Left renal pelvis (tissue), 4 donors: ENCODE data around the gene REEP1. TPM values are rescaled to one million over a fixed set of nuclear protein-coding genes. Genes with fewer than 3 reads are reported as not detected.
"Not testable (repeated sequence)": the region's sequence is repeated elsewhere in the genome, so short reads cannot be mapped to it uniquely, and the experiment has no call there.

Experiments used
- DNase-seq, 4 donors: peaks; one replicate each; pipeline ENCODE4 v3.0.0-alpha.2; 2013; ENCODE audit warnings: low read depth in 4 of 4, low spot score in 3 of 4
- polyA plus RNA-seq, 4 donors: library from polyadenylated mRNA; unstranded; fragments of 120-200 nt; gene quantifications; one replicate each; pipeline ENCODE4 v1.2.1, GENCODE V29; 2013; ENCODE audit not compliant: insufficient read length in 4 of 4

Gene REEP1
- polyA plus RNA-seq, 4 donors, result 3.3 to 11.0 (median 4.1) TPM

DNA sequence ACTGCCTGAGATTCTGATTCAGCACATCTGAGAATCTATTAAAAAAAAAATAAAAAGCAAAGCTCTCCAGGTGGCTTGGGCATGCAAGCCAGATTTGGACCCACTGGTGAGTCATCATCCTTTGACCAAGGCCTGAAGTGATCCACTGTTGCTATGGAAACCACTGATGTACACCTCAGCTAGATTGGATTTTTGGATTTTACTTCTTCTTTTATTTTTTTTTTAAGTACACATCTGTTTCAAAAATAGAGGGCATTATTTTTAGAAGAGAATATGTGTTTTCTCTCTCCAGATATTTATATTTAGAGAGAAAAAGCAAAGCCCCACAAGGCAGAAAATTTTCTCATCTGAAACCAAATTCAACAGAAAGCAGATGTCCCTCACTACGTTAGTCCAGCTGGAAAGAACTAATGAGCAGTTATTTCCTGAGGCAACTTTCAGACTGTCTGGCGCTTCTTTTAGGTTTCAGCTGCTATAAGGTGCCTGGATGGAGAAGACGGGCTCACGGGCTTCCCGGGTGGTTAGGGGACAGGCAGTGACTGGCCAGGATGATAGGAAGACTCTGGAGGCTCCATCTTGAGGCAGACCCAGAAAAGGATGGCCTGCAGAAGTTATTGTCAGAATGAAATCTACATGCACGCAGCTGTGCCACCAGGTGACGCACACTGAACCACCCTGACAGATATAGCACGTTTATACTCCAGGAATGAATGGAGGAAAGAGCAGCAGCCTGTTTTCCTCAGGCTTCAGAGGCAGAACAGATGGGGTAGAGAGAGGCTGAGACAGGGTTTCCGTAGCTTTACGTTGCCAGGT is 87.6 kb downstream of the REEP1 start:
- DNase-seq, result no peak

DNA sequence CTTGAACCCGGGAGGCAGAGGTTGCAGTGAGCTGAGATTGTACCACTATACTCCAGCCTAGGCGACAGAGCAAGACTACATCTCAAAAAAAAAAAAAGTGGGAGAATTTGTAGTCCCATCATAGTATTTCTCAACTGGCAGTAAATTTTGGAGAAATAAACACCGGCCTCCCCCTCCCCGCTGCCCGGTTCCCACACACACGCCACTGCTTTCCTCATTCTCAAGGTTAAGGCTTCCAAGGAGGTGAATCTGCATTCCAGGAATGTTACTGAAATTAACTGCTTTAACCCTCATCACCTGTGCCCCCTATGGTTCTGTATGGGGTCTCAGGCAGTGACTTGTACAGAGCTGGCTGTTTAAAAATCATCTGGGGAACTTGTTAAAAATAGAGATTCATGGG is 88.2 kb downstream of the REEP1 start:
- no peak for DNase-seq

- not testable (repeated sequence) for DNase-seq
Observed at GRCh38 chr2:86245222-86245621, 92.2 kb downstream of the REEP1 start.

GRCh38 chr2:86244781-86245180 is 92.6 kb downstream of the REEP1 start:
- not testable (repeated sequence) for DNase-seq

GRCh38 chr2:86243950-86244733 is 93.3 kb downstream of the REEP1 start:
- no peak for DNase-seq

- no peak for DNase-seq
Observed at GRCh38 chr2:86243272-86243671, 94.2 kb downstream of the REEP1 start.

- DNase-seq, result no peak
Observed at GRCh38 chr2:86241611-86242010, 95.8 kb downstream of the REEP1 start.

- DNase-seq, result no peak
Observed at GRCh38 chr2:86240251-86240650, 97.2 kb downstream of the REEP1 start.

DNA sequence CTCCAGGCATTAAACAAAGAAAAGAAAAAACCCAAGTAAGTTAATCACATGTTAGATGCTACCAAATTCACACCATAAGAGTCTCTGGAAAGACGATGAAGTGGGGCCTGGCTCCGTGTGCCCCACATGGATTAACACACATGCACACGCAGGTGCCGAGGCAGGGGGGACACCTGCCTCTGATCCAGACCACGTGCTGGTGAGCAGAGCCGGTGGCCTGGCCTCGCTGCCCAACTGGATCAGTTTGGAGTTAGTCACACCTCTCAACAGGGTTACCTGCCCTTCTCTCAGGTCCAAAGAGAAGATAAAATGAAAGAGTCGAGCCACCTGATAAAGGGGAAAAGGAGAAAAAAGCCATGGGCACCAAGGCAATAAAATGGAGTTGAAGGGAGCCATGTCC is 97.7 kb downstream of the REEP1 start:
- DNase-seq, result no peak

DNA sequence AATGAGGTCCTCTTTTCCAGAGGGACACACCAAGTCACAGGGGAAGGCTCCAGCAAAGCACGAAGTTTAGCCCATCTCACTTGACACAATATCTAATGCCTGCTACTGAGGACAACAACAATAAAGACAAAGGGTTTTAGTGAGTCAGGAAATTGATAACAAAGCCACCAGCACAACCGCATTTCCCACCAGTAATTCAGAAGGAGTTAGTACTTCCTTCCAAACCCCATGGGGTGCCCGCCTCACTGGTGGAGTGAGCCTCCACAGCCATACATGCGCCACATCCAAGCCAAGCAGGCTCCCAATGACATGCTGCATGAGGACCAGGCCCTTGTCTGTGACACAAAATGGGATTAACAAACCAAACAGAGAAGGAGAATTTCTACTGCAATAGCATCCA is 98.1 kb downstream of the REEP1 start:
- DNase-seq, result no peak

DNA sequence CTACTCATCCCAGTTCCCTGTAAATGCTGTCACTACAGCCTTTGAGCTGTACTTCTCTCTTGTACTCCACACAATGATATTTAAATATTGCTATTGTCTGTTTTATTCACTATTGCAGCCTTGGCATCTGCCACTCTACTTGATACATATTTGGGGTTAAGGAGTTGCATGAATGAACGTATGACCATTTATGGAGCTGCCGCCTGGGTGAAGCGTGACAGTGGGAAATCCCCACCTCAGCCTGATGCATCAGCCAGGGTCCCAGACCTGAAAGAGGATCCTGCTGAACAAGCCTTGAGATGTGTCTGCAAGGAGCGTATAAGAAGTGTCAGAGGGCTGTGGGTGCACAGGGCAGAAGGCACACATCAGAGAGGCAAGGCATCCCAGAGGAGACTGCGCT is 99.1 kb downstream of the REEP1 start:
- no peak for DNase-seq

DNA sequence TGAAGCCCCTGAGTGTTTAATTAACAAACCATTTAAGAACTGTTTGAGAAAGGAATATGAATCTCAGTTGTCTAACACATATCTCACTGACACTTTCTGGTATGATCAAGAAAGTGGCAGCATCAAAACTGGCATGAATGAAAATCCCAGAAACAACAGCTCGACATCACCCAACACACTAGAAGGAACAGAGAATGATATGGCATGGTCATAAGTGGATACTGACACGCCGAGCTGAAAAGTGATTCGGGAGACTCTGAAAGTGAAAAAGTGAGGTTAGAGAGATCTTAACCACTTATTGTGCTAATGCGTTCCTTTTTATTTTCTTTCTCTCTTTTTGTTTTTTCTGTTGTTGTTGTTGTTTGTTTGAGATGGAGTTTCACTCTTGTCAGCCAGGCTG is 100.3 kb downstream of the REEP1 start:
- DNase-seq, result no peak

DNA sequence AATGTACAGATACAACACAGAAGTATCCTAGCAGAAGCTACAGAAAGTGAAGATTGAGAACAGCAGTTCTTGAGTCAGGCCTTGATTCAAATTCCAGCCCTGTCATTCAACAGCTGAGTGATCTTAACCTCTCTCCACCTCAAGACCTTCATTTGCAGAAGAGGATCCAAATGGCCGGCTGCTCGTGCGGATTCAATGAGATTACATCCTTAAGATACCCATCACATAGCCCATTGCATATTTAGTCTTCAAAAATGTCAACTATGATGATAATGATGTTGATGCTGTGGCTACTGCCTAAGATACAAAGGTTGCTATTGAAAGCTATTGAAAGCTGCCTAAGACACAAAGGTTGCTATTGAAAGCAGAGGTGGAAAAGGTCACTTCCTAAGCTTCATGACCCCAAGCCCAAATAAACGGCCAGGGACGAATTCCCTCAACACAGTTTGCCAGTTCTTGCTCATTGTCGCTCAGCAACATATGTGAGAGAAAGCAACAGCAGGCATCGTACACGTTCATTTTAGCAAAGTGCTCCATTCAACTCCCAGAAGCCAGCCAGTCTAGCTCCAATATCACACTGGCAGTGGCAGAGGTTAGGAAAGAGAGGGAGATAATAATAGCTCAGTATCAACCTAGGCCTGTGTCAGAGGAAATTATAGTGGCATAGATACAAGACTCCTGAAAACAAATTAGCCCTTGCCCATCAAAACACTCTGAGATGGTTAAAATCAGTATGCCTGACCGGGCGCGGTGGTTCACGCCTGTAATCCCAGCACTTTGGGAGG is 102.0 kb downstream of the REEP1 start:
- no peak for DNase-seq

GRCh38 chr2:86234563-86235131 is 102.8 kb downstream of the REEP1 start:
- DNase-seq, result no peak

GRCh38 chr2:86233436-86233835 is 104.0 kb downstream of the REEP1 start:
- no peak for DNase-seq

DNA sequence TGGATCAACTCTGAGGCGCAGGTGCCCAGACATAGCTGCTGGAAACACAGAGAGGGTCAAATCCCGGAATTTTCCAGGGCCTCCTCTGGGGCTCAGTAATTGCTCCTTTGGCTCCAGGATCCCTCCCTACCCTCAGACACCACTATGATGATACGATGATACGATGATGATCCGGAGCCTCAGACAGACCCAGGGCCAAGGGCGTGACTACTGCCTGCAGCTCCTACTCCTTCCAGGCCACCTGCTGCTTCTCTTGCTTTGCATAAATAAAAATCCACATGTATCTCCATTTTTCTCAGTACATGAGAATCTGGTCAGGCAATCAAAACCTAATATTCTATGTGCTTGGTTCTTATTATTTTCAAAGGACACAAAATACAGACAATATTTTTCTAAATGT is 104.5 kb downstream of the REEP1 start:
- no peak for DNase-seq

DNA sequence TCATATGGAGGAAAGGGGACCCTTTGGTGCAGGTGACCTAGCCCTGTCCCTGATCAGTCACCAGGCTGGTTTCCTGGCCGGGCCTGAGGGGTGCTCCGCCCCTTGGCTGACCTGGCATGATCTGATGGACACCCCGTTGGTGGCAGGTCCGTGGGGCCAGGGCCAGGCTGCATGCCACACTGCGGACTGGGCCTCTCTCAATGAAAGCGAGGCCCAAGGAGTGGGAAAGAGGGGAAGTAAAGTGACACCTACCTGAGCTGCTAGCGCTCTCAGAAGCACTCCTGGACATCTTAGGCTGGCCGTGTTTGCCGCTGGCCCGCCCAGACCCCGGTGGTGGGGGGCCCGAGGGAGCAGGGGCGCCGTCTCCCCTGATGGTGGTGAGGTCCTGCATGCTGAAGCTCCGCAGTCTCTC is 105.0 kb downstream of the REEP1 start:
- no peak for DNase-seq

DNA sequence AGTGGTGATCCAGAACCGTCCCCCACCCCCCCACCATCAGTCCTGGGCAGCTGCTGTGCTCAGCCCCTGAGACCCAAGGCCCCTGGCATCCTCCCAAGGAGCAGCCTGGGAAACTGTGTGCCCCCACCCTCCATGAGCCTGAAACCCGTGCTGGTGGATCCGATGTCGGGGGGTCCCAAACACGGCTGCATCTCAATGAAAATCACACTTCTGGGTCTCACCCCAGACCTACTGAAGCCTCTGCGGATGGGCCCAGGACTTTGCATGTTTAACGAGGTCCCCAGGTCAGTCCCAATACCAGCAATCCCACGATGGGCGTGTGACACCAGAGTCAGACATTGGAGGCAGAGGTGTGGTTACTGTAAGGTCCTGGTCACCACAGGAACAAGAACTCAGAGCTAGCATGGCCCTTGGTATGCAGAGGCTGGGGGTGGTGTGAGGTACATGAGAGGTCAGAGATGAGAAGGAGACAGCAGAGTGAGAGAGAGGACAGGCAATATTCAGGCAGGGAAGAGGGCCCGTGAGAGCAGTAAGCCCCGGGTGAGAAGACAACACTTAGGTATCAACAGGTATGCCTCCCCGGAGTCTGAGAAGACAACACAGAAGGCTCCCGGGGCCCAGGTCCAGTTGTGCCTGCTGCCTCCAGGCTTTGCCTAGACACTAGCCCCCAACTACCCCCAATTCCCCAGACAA is 105.6 kb downstream of the REEP1 start:
- DNase-seq, result no peak

GRCh38 chr2:86230961-86231360 is 106.5 kb downstream of the REEP1 start:
- DNase-seq, result no peak

DNA sequence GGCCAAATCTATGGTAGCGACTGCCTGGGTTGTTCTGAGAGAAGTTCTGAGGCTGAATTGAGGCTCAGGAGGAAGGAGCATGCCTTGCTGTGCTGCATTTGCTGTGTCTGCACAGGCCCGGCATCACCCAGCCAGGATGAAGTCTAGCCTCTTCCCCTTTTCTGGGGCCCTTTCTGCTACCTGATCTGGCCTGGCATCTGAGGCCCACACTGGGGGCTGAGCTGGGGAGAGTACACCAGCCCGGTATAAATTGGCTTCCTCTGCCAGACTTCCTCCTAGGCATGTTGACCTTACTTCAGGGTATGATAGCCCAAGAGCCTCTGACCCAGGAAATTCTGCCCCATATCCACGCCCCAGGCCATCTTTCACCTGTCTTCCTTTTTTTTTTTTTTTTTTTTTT is 108.2 kb downstream of the REEP1 start:
- no peak for DNase-seq
